Loucy (cell line): ENCODE results near the gene DNAH1.

Experiments
- EZH2phosphoT487 ChIP-seq: fragments of 200-600 bp; IDR thresholded peaks from 2 replicates; pipeline ENCODE4 v1.6.1; 2018; ENCODE audit warnings: antibody characterized with exemption, mild to moderate bottlenecking, moderate library complexity, borderline replicate concordance
- TF ChIP-seq, protein P1 (sequence below): fragments of 200-600 bp; sonication (generic); conservative IDR thresholded peaks from 2 replicates; pipeline ENCODE4 v1.5.1; 2014; ENCODE audit warnings: mild to moderate bottlenecking, antibody characterized with exemption, low read length

DNA sequence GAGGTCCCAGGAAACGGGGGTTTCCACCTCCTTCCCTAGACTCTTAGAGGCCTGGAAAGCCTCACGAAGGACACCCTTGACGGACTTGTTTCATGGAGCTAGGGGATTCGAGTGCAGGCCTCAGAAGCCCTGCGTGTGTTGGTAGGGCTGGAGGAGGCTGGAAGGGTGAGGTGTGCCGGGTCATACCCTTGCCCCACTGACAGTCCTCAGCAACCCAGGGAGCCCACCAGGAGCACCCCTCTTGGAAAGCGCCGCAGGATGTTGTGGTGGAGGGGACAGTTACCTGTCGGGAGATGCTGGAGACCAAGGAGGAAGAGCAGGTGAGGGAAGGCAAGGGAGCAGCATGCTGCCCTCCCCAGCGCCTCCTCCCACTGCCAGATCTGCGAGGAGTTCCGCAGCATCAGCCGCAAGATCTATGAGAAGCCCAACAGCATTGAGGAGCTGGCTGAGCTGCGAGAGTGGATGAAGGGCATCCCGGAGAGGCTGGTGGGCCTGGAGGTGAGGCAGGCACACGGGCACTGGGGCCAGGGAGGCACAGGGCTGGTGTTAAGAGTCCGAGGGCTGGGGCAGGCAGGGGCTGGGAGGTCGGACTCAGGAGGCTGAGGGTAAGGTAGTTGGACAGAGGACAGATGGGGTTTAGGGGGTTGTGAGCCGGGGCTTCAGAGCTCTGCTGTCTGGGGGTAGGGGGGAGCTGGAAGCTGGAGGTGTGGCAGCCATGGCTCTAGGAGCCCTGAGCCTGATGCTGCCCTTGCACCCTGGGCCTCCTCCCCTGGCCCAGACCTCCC lies 33.7 kb downstream of the DNAH1 start:
- TF ChIP-seq, protein P1, sequence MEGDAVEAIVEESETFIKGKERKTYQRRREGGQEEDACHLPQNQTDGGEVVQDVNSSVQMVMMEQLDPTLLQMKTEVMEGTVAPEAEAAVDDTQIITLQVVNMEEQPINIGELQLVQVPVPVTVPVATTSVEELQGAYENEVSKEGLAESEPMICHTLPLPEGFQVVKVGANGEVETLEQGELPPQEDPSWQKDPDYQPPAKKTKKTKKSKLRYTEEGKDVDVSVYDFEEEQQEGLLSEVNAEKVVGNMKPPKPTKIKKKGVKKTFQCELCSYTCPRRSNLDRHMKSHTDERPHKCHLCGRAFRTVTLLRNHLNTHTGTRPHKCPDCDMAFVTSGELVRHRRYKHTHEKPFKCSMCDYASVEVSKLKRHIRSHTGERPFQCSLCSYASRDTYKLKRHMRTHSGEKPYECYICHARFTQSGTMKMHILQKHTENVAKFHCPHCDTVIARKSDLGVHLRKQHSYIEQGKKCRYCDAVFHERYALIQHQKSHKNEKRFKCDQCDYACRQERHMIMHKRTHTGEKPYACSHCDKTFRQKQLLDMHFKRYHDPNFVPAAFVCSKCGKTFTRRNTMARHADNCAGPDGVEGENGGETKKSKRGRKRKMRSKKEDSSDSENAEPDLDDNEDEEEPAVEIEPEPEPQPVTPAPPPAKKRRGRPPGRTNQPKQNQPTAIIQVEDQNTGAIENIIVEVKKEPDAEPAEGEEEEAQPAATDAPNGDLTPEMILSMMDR = no peak
- TF ChIP-seq EZH2phosphoT487 = no peak
